OCI-LY3 (cell line): ENCODE measurements around the gene SHROOM3.

Source experiments
- CTCF ChIP-seq: fragments of 200-600, 300-600 bp; sonication (generic); IDR thresholded peaks from 2 replicates; pipeline ENCODE4 v1.5.1; 2014; ENCODE audit warnings: antibody characterized with exemption, low read length, low read depth
- EZH2phosphoT487 ChIP-seq: fragments of 200-600 bp; shearing (Covaris generic); IDR thresholded peaks from 2 replicates; pipeline ENCODE4 v1.6.1; 2018; ENCODE audit warnings: antibody characterized with exemption, mixed run types, low read depth

GRCh38 chr4:76747563-76747962, 312.5 kb downstream of the SHROOM3 start:
- no peak for TF ChIP-seq CTCF
- no peak for TF ChIP-seq EZH2phosphoT487
